Activated CD8-positive, alpha-beta T cell treated with anti-CD3 and anti-CD28 coated beads for 36 hours (primary cell): Measurements from ENCODE around the gene MEIS3. TPM values are rescaled to one million over a fixed set of nuclear protein-coding genes. Genes with fewer than 3 reads are reported as not detected.
"Not testable (repeated sequence)": the region's sequence is repeated elsewhere in the genome, so short reads cannot be mapped to it uniquely, and the experiment has no call there.

Experiments used
- ATAC-seq: fragments of 200-7000 bp; cut with Tn5 transposase; one replicate; pipeline ENCODE4 v1.10.0; 2021; ENCODE audit warnings: mild to moderate bottlenecking, moderate library complexity
- CTCF ChIA-PET: fragments of 350-600 bp; sonication (Branson Sonifier 250); formaldehyde crosslinking; loops from one replicate; lab custom pipeline; 2021; ENCODE audit warnings: antibody characterized with exemption; lab: Charles Lee
- POLR2A ChIA-PET: fragments of 350-600 bp; sonication (Branson Sonifier 250); formaldehyde crosslinking; loops from one replicate; lab custom pipeline; 2021; ENCODE audit warnings: antibody characterized with exemption; lab: Charles Lee
- DNase-seq: peaks from one replicate; pipeline ENCODE4 v3.0.0-alpha.2; 2020
- H3K27ac Mint-ChIP-seq: one replicate; pipeline ENCODE4 v1.8.0; 2021; ENCODE audit warnings: mild to moderate bottlenecking, mixed read lengths
- H3K27me3 Mint-ChIP-seq: one replicate; pipeline ENCODE4 v1.8.0; 2021; ENCODE audit warnings: mixed read lengths
- H3K36me3 Mint-ChIP-seq: one replicate; pipeline ENCODE4 v1.8.0; 2021; ENCODE audit warnings: low read depth, mixed read lengths
- H3K4me1 Mint-ChIP-seq: one replicate; pipeline ENCODE4 v1.8.0; 2021; ENCODE audit warnings: low read depth, mixed read lengths
- H3K4me3 Mint-ChIP-seq: one replicate; pipeline ENCODE4 v1.8.0; 2021; ENCODE audit warnings: mild to moderate bottlenecking, moderate library complexity, mixed read lengths
- H3K9me3 Mint-ChIP-seq: one replicate; pipeline ENCODE4 v1.8.0; 2021; ENCODE audit warnings: mixed read lengths
- CTCF ChIP-seq: fragments of 200-600 bp; IDR thresholded peaks from one replicate; pipeline ENCODE4 v1.8.0; 2022; ENCODE audit warnings: antibody characterized with exemption, mild to moderate bottlenecking
- intact Hi-C: fragments of 100-400 bp; cut with micrococcal nuclease; formaldehyde crosslinking; loops from one replicate; pipeline ENCODE4 v1.10.0; 2022
- total RNA-seq, 2 experiments: library from RNA; stranded (reverse); gene quantifications; one replicate each; pipeline ENCODE4 v1.2.3, GENCODE V29; 2021

MEIS3 gene
- total RNA-seq, 2 experiments from 2014 or later: not detected

DNA sequence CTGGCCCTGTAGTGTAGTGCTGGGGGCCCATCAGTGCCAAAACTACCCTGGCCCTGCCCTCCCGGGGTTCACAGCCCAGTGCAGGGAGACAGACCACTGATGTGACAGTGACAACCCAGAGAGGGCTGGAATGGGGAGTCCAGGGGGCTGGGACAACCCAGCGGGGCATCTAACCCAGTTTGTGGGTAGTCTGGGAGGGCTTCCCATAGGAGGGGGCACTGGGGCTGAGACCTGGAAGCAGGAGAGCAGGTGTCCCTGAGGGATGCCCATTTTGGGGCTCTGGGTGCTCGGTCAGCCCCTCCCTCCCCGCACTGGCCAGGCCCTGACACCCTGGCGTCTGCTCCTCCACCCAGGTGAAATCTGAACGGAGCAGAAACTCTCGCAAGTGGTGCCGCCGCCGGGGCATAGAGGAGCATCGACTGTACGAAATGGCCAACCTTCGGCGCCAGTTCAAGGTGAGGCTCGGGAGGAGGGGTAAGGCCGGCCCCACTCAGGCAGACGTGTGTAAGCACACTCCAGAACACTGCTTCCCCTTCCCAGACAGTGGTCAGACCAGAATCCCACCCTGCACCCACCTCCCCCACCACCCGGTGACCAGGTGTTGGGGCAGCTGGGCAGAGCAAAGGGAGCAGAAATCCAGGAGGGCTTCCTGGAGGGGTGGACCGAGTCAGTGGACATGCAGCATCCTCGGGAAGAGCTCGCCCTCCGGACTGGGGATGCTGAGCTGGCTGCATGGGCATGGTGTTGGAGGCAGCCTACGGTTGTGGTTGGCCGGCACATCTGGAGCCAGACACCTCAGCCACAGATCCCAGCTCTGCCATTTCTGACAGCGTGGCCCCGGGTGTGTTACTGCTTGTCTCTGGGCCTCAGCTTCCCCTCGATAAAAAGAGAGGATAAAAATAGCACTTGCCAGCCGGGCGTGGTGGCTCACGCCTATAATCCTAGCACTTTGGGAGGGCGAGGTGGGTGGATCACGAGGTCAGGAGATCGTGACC is 45.8 kb downstream of the MEIS3 start:
- no peaks in the 10 kb centered on the region for H3K4me1 Mint-ChIP-seq
- H3K36me3 Mint-ChIP-seq: peaks cover 23% of the 10 kb centered on the region
- H3K4me3 Mint-ChIP-seq: no peak overlapping the region
- ATAC-seq: no peak
- no peak overlapping the region for H3K27ac Mint-ChIP-seq
- DNase-seq: no peak
- no peaks in the 10 kb centered on the region for H3K27me3 Mint-ChIP-seq
- CTCF ChIA-PET: no interaction called here
- no peaks in the 10 kb centered on the region for H3K9me3 Mint-ChIP-seq
- intact Hi-C loops: no loop called here
- POLR2A ChIA-PET: no interaction called here
- TF ChIP-seq CTCF: no peak

- ChIA-PET POLR2A (no interaction called here), CTCF (no interaction called here)
- DNase-seq (no peak), ATAC-seq (no peak)
- Mint-ChIP-seq H3K27me3 (no peaks in the 10 kb centered on the region), H3K4me3 (no peak overlapping the region), H3K36me3 (peaks cover 23% of the 10 kb centered on the region), H3K4me1 (no peaks in the 10 kb centered on the region), H3K27ac (no peak overlapping the region), H3K9me3 (no peaks in the 10 kb centered on the region)
- TF ChIP-seq CTCF: no peak
- intact Hi-C loops: no loop called here
Measured at GRCh38 chr19:47372603-47373002, 46.7 kb downstream of the MEIS3 start.

- Mint-ChIP-seq H3K36me3 (peaks cover 30% of the 10 kb centered on the region), H3K4me1 (no peaks in the 10 kb centered on the region), H3K27ac (no peak overlapping the region), H3K4me3 (no peak overlapping the region), H3K27me3 (no peaks in the 10 kb centered on the region), H3K9me3 (no peaks in the 10 kb centered on the region)
- intact Hi-C loops: no loop called here
- ATAC-seq (no peak), DNase-seq (no peak)
- TF ChIP-seq CTCF: no peak
- POLR2A ChIA-PET: no interaction called here
- CTCF ChIA-PET: interaction anchor here (2.1 kb wide), 1 partner anchor 20 kb away, joined by 9 read pairs; no protein-coding TSS in a partner anchor
Measured at GRCh38 chr19:47371261-47371660, 48.1 kb downstream of the MEIS3 start.

GRCh38 chr19:47370045-47370611 is 49.2 kb downstream of the MEIS3 start:
- no peaks in the 10 kb centered on the region for H3K4me1 Mint-ChIP-seq
- ChIA-PET POLR2A (no interaction called here), CTCF (interaction anchor here (2.1 kb wide), 1 partner anchor 21 kb away, joined by 9 read pairs; no protein-coding TSS in a partner anchor)
- peaks cover 33% of the 10 kb centered on the region for H3K36me3 Mint-ChIP-seq
- intact Hi-C loops: no loop called here
- H3K27ac Mint-ChIP-seq: no peak overlapping the region
- H3K27me3 Mint-ChIP-seq: no peaks in the 10 kb centered on the region
- TF ChIP-seq CTCF: no peak
- ATAC-seq (no peak), DNase-seq (no peak)
- H3K9me3 Mint-ChIP-seq: no peaks in the 10 kb centered on the region
- no peak overlapping the region for H3K4me3 Mint-ChIP-seq

- intact Hi-C loops, H3K9me3 Mint-ChIP-seq, H3K4me3 Mint-ChIP-seq, H3K27me3 Mint-ChIP-seq, DNase-seq, H3K4me1 Mint-ChIP-seq, ATAC-seq, H3K27ac Mint-ChIP-seq: not testable (repeated sequence)
- H3K36me3 Mint-ChIP-seq: peaks cover 37% of the 10 kb centered on the region
- POLR2A ChIA-PET: interaction anchor here (0.6 kb wide), 1 partner anchor 17 kb away, joined by 3 read pairs; no protein-coding TSS in a partner anchor
- CTCF ChIA-PET: interaction anchor here (0.8 kb wide), 1 partner anchor 26 kb away, joined by 3 read pairs; no protein-coding TSS in a partner anchor
Measured at GRCh38 chr19:47365455-47365854, 53.9 kb downstream of the MEIS3 start.
